GM12873 (cell line): ENCODE results near the gene ZNF574.

Source experiments
- TF ChIP-seq, protein P1 (sequence below): IDR thresholded peaks from 2 replicates; pipeline ENCODE4 v1.5.1; 2012; ENCODE audit warnings: low read depth, mild to moderate bottlenecking, moderate library complexity, low read length, control low read depth; ENCODE audit not compliant: insufficient read depth; ENCODE audit errors: missing control alignments

The ZNF574 gene

DNA sequence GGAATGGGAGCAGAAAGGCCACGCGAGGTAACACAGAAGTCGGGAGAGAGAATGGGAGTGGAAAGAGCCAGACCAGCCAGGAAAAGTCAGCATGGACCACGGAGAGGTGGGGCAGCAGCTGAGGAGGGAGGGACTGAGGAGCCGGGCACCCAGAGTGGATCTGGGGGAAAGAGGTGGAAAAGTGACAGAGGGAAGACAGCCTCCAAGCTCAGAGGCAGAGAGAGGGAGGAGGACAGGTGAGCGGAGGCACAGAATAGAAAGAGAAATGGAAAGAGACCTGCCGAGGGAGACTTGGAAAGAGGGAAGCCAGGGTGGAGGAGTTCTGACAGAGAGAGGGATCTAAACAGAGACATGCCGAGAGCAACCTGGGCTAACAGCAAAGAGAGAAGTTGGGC lies 7.6 kb upstream of the ZNF574 start:
- TF ChIP-seq, protein P1, sequence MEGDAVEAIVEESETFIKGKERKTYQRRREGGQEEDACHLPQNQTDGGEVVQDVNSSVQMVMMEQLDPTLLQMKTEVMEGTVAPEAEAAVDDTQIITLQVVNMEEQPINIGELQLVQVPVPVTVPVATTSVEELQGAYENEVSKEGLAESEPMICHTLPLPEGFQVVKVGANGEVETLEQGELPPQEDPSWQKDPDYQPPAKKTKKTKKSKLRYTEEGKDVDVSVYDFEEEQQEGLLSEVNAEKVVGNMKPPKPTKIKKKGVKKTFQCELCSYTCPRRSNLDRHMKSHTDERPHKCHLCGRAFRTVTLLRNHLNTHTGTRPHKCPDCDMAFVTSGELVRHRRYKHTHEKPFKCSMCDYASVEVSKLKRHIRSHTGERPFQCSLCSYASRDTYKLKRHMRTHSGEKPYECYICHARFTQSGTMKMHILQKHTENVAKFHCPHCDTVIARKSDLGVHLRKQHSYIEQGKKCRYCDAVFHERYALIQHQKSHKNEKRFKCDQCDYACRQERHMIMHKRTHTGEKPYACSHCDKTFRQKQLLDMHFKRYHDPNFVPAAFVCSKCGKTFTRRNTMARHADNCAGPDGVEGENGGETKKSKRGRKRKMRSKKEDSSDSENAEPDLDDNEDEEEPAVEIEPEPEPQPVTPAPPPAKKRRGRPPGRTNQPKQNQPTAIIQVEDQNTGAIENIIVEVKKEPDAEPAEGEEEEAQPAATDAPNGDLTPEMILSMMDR, result no peak

DNA sequence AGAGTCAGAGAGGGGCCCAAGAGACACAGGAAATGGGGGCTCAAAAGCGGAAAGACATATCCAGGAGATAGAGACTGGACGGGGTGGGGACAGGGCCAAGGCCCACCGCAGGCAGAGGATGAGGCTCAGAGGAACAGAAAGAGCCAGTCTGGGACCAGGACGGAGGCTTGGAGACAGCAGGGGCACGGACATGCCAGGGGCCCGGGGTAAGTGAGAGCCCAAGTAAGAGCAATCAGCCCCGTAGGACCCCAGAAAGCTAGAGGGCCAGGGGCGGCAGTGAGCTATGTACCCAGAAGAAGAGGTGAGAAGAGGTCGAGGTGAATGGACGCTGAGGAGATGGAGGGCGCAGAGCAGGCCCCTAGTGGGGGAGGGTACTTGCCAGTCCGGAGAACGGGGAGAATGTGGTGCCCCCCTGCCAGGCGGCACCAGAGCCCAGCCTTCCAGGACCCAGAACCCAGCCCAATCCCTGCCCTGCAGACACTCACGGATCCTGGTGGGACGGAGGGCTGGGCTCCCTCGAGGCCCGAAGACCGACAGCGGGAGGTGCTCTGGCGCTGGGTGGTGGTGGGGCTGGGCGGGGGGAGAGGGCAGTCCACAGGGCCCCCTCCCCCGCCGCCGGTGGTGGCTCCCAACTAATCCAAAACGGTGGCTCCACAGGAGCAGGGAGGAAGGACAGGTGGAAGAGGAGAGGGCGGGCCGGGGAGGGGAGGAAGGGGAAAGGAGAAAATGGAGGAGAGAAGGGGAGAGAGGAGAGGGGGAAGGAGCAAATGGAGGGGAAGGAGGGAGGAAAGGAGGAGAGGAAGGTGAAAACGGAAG lies 7.0 kb upstream of the ZNF574 start:
- TF ChIP-seq, protein P1, result no peak

DNA sequence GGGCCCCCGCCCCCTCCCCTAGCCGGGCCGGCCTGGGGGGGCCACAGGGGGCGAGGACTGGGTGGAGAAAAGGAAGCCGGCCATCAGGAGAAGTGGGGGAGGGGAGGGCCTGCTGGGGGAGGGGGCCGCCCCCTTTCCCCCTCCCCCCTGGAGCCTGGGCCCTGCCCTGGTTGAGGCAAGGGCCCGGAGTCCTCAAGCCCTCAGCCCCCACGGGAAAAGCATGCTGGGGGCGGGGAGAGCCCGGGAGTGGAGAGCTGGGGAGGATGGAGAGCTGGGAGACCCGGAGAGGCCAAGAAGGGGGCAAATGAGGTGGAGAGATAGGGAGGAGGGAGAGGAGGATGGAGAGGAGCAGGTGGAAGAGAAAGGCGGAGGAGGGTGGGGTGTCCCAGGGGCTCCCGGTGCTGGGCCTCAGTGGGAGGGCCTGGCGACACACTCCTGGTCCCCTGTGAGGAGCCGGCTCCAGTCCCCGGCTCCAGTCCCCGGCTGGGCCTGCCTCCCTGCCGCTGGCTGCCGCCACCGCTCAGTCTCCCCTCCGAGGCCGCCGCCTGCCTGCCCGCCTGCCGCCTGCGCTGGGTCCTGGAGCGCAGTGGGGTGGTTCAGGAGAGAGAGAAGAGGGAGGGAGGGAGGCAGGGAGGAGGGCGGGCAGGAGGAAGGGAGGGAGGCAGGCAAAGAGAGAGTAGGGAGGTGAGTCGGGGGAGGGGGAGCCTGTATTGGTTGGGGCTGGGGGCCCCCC lies 6.2 kb upstream of the ZNF574 start, which contains the start of gene GRIK5:
Gene GRIK5 (minus strand): TSS at position 588 of the 733 bp plus-strand sequence. CDS start 4,436 bp downstream, outside the sequence.
- TF ChIP-seq, protein P1, result no peak

DNA sequence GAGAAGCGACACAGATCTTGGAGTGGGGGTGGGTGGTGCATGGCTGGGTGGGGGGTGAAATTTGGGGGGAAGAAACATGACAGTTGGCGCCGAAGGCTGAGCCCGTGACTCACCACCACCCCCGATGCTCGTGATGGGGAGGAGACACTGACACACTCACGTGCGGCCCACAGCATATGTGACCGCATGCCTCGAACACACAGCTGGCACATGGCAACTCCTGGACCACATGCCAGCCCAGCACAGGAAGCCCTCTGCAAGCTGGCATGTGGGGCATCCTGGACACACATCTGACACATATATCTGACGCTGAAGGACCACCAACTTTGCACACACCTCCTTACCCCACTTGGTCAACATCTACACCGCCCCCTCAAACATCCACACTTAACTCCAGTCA lies 4.7 kb upstream of the ZNF574 start:
- TF ChIP-seq, protein P1, result no peak

DNA sequence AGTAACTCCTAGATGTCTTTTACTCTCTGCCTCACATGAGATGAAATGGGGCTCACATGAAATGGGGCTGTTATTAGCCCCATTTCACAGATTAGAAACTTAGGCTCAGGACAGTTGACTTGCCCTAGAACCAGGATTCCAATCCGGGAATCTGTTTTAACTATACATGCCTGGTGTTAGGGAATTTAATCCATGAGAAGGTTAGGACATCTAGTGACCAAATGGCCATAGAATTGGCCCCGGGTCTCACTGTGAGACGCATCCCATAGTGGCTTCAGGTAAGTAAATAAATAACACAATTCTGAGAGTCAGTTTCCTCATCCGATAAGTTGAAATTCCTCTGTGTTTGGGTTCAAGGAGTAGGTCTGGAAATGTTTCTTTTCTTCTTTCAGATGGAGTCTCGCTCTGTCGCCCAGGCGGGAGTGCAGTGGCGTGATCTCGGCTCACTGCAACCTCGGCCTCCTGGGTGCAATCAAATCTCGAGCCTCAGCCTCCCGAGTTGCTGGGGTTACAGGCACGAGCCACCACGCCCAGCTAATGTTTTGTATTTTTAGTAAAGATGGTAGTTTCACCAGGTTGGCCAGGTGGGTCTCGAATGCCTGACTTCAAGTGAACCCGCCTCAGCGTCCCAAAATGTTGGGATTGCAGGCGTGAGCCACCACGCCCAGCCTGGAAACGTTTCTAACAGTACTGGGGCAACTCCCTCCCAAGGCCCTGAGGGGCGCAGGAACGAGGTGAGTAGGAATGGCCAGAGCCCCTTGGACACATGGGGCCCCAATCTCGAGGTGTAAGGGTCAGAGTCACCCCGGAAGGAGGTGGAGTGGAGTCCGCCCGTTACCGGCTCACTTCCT lies 1.2 kb upstream of the ZNF574 start:
- TF ChIP-seq, protein P1, result no peak

DNA sequence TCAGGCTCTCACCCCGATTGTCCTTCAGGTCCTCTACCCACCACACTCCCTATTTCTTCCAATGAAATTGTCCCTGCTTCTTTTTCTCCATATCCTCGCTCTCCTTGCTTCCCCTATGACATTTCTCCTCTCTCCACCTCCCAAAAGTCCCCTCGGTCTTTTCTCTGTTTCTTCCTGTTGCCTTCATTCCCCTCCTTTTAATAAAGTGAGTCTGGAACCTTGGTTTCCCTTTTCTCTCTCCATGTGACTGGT lies 676 bp upstream of the ZNF574 start:
- TF ChIP-seq, protein P1, result no peak
